Lung (tissue), 12 donors: ENCODE measurements around the gene USP32. TPM values are rescaled to one million over a fixed set of nuclear protein-coding genes. Genes with fewer than 3 reads are reported as not detected.

Source experiments
- ATAC-seq: fragments of 200-7000 bp; cut with Tn5 transposase; one replicate; pipeline ENCODE4 v1.9.1; 2020; ENCODE audit warnings: moderate number of reproducible peaks; ENCODE audit not compliant: insufficient read depth, low FRiP score
- DNase-seq, 3 donors: peaks; one replicate each; pipeline ENCODE4 v3.0.0-alpha.2; 2013 to 2017
- H3K27ac ChIP-seq, 2 donors: one replicate each; pipeline ENCODE4 v1.5.1; 2013; ENCODE audit warnings: mild to moderate bottlenecking in 2 of 2, moderate library complexity in 2 of 2, control low read depth in 1 of 2, inconsistent platforms in 1 of 2, low read depth in 1 of 2, low read length in 1 of 2
- H3K27me3 ChIP-seq, 3 donors: one replicate each; pipeline ENCODE4 v1.5.1; 2013; ENCODE audit warnings: low read length in 2 of 3; ENCODE audit not compliant: control insufficient read depth in 3 of 3, insufficient read depth in 3 of 3
- H3K36me3 ChIP-seq, 4 donors: one replicate each; pipeline ENCODE4 v1.5.1; 2013; ENCODE audit warnings: low read length in 4 of 4, mild to moderate bottlenecking in 1 of 4, moderate library complexity in 1 of 4; ENCODE audit not compliant: control insufficient read depth in 4 of 4, insufficient read depth in 4 of 4
- H3K4me1 ChIP-seq, 5 donors: one replicate each; pipeline ENCODE4 v1.5.1; 2013; ENCODE audit warnings: low read length in 5 of 5, mild to moderate bottlenecking in 2 of 5, moderate library complexity in 1 of 5; ENCODE audit not compliant: control insufficient read depth in 5 of 5, insufficient read depth in 5 of 5
- H3K4me3 ChIP-seq: one replicate; pipeline ENCODE4 v1.5.1; 2013; ENCODE audit warnings: mild to moderate bottlenecking, control low read depth, moderate library complexity
- H3K9ac ChIP-seq, 2 donors: one replicate each; pipeline ENCODE4 v1.5.1; 2013; ENCODE audit warnings: low read length in 2 of 2, control low read depth in 1 of 2; ENCODE audit not compliant: insufficient read depth in 1 of 2
- H3K9me3 ChIP-seq, 4 donors: one replicate each; pipeline ENCODE4 v1.5.1; 2013; ENCODE audit warnings: low read length in 3 of 4, mild to moderate bottlenecking in 1 of 4, moderate library complexity in 1 of 4; ENCODE audit not compliant: control insufficient read depth in 4 of 4, insufficient read depth in 3 of 4
- WGBS, 2 donors: extraction: QIAGEN DNeasy Blood & Tissue Kit; methylation state at CpG; one replicate each; pipeline ENCODE4 v1.1.7; 2013; 5-methylcytosine and 5-hydroxymethylcytosine counted together
- polyA plus RNA-seq, 2 donors: library from polyadenylated mRNA; stranded (reverse); fragments of 200-250 nt; gene quantifications; one replicate each; pipeline ENCODE4 v1.2.1, GENCODE V29; 2013
- total RNA-seq, 2 donors: library from RNA; depleted of rRNA in 1 of 2; stranded (reverse); fragments of >200 nt in 1 of 2; gene quantifications; one replicate each; pipeline ENCODE4 v1.2.1, GENCODE V29; 2014 to 2021
- TF ChIP-seq, protein P1 (sequence below): IDR thresholded peaks from 2 replicates; pipeline ENCODE4 v1.5.1; 2012; ENCODE audit warnings: mild to moderate bottlenecking; ENCODE audit errors: control extremely low read depth, extremely low read depth
- donor health status: control.
- donor health status: control.
- donor health status: Bipolar disorder and iron deficiency.
- donor health status: healthy.
- donor health status: DM: yes; HTN: yes; CAD: no.

The USP32 gene
- total and polyA plus RNA-seq, 4 donors = 18.2 to 96.6 (median 51.1) TPM

DNA sequence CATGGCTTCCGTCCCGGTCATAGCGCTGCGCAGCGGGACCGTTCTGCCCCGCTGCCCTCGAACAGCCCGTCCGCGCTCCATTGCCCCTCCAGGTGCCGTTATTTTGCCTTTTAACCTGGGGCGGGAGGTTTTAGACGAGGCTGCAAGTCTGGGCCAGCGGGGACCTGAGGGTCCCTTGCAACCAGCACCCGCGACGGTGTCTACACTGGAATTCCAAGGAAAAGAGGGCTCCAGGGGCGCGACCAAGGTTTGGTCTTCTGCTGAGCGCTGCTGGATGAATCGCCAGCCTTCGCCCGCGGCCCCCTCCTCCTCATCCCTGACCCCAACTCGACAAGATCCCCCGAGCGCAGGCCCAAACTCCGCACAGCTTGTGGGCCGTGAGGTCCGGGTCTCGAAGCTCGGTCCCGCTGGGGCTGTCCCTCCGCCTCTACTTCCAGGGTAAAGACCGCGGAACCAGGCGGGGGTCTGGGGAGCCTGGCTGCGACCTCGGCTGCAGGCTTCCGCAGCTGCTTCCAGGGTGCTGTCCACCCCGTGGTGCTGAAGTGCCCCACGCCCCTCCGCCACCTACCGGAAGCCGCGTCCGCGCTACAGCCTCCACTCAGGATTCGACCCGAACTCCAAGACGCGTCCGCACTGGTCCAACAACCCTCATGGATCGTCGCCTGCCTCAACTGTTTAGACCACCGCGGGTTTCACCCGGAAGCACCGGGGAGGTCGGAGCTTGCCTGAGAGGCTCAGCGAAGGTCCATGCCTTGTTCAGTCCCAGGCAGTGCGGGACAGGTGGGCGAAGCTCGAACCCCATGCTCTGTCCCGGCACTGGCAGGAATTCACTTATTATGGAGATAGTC lies 252.3 kb downstream of the USP32 start:
- no peak overlapping the region for H3K27ac ChIP-seq
- H3K27me3 ChIP-seq = peaks cover 0 to 53% (median 53%) of the 10 kb centered on the region in 3 donors
- no peak overlapping the region for H3K4me3 ChIP-seq
- no peaks in the 10 kb centered on the region for H3K36me3 ChIP-seq
- H3K9me3 ChIP-seq = peaks cover 0 to 3% (median 0%) of the 10 kb centered on the region in 4 donors
- H3K9ac ChIP-seq = no peak overlapping the region
- peak; percentile 74 to 82 (median 81) for DNase-seq
- H3K4me1 ChIP-seq = peaks cover 1 to 30% (median 4%) of the 10 kb centered on the region in 5 donors
- 6 to 7% methylated on average over 63 to 66 of the region's 66 CpGs for WGBS, 2 donors
- TF ChIP-seq, protein P1, sequence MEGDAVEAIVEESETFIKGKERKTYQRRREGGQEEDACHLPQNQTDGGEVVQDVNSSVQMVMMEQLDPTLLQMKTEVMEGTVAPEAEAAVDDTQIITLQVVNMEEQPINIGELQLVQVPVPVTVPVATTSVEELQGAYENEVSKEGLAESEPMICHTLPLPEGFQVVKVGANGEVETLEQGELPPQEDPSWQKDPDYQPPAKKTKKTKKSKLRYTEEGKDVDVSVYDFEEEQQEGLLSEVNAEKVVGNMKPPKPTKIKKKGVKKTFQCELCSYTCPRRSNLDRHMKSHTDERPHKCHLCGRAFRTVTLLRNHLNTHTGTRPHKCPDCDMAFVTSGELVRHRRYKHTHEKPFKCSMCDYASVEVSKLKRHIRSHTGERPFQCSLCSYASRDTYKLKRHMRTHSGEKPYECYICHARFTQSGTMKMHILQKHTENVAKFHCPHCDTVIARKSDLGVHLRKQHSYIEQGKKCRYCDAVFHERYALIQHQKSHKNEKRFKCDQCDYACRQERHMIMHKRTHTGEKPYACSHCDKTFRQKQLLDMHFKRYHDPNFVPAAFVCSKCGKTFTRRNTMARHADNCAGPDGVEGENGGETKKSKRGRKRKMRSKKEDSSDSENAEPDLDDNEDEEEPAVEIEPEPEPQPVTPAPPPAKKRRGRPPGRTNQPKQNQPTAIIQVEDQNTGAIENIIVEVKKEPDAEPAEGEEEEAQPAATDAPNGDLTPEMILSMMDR = no peak
- no peak for ATAC-seq

DNA sequence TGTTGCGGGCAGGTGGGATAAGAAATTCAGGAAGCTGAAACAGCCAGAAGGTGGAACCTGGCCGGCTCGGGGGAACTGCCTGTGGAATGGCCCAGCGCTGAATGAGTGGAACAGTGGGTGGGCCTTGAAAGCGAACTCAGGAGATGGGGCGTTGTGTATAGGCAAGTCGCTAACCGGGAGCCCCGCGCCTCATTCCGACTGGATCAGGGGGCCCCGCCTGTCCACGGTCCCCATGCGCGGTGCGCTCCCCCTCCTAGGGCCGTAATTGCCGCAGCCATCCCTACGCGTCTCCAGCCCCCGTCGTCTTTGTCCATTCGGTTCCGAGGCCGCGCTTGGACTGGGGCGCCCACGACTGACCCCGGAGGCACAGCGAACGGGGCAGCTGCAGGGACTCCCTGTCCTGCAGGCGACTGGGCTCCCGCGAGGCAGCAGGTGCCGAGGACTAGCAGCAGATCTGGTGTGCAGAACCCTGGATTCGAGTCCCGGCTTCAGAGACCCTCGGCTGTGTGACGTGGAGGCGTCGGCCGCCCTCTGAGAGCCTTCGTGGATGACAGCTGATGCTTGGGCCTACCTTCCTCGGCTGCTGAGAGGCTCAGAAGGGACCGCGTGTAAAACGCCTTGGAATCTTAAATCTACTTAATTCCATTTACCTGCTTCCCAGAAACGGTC lies 253.0 kb downstream of the USP32 start:
- H3K4me1 ChIP-seq = peaks cover 4 to 35% (median 8%) of the 10 kb centered on the region in 5 donors
- peaks cover 0 to 53% (median 50%) of the 10 kb centered on the region in 3 donors for H3K27me3 ChIP-seq
- no peak overlapping the region for H3K4me3 ChIP-seq
- DNase-seq (no peak), ATAC-seq (no peak)
- no peaks in the 10 kb centered on the region for H3K36me3 ChIP-seq
- no peak overlapping the region for H3K27ac ChIP-seq
- TF ChIP-seq, protein P1 = no peak
- peaks cover 0 to 3% (median 0%) of the 10 kb centered on the region in 4 donors for H3K9me3 ChIP-seq
- WGBS, 2 donors = 17 to 19% methylated on average over 44 to 48 of the region's 48 CpGs
- H3K9ac ChIP-seq = no peak overlapping the region

DNA sequence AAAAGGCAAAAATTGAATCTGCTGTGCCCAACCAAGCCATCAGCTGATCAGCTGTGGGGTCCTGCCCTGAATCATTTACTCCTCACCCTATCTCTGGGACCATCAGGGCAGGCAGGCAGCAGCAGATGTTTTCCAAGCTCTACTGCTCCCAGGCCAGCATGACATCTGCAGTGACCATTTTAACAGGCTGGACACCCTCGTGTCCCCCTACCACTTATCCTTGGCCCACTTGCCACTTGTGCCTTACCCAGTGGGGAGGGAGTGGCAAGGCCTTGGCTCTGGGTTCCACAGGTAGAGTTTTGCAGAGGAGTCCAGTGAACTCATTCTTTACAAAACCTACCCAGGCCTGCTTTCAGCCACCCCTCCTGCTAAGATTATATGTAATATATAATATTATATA lies 254.2 kb downstream of the USP32 start:
- TF ChIP-seq, protein P1 = no peak
- no peak for DNase-seq
- Histone ChIP-seq H3K36me3 (peaks cover 0 to 3% (median 0%) of the 10 kb centered on the region in 4 donors), H3K4me3 (no peak overlapping the region), H3K4me1 (peaks cover 4 to 33% (median 8%) of the 10 kb centered on the region in 5 donors), H3K9ac (no peak overlapping the region), H3K9me3 (peaks cover 0 to 3% (median 0%) of the 10 kb centered on the region in 4 donors), H3K27me3 (peaks cover 0 to 53% (median 44%) of the 10 kb centered on the region in 3 donors), H3K27ac (no peak overlapping the region)
- WGBS, 2 donors = 60 to 71% methylated on average over 1 of the region's 1 CpG
- ATAC-seq = no peak
